Ecto neural progenitor cell (in vitro differentiated cells): ENCODE measurements around the gene GPX4.
"Not testable (repeated sequence)": the region's sequence is repeated elsewhere in the genome, so short reads cannot be mapped to it uniquely, and the experiment has no call there.

ENCODE experiments used
- DNase-seq: peaks from one replicate; pipeline ENCODE4 v3.0.0-alpha.2; 2018; ENCODE audit warnings: low spot score

Gene GPX4

GRCh38 chr19:1113986-1114483, 10.2 kb downstream of the GPX4 start:
- DNase-seq = no peak

GRCh38 chr19:1114728-1115127, 10.9 kb downstream of the GPX4 start:
- DNase-seq = not testable (repeated sequence)

GRCh38 chr19:1115646-1116420, 12.0 kb downstream of the GPX4 start:
- no peak for DNase-seq

GRCh38 chr19:1116726-1117581, 13.2 kb downstream of the GPX4 start:
- DNase-seq = no peak

- DNase-seq = no peak
These were observed 13.9 kb downstream of the GPX4 start for GRCh38 chr19:1117654-1118053.

- DNase-seq = no peak
These were observed 15.2 kb downstream of the GPX4 start for GRCh38 chr19:1118999-1119398.

GRCh38 chr19:1119475-1120217, 15.9 kb downstream of the GPX4 start:
- no peak for DNase-seq

- no peak for DNase-seq
These were observed 17.6 kb downstream of the GPX4 start for GRCh38 chr19:1121395-1121794.

GRCh38 chr19:1122021-1122971, 18.5 kb downstream of the GPX4 start:
- DNase-seq = no peak

GRCh38 chr19:1122972-1123363, 19.2 kb downstream of the GPX4 start:
- peak; percentile 90 for DNase-seq

- DNase-seq = no peak
These were observed 19.6 kb downstream of the GPX4 start for GRCh38 chr19:1123381-1123780.

GRCh38 chr19:1123885-1124677, 20.3 kb downstream of the GPX4 start:
- DNase-seq = no peak

- DNase-seq = no peak
These were observed 22.0 kb downstream of the GPX4 start for GRCh38 chr19:1125601-1126467.

GRCh38 chr19:1126984-1127760, 23.4 kb downstream of the GPX4 start:
- no peak for DNase-seq

- no peak for DNase-seq
These were observed 24.3 kb downstream of the GPX4 start for GRCh38 chr19:1128106-1128505.

GRCh38 chr19:1129084-1129483, 25.3 kb downstream of the GPX4 start:
- not testable (repeated sequence) for DNase-seq

- DNase-seq = no peak
These were observed 25.7 kb downstream of the GPX4 start for GRCh38 chr19:1129535-1129934.
